OCI-LY1 (cell line): ENCODE measurements around the gene SLC4A5.

Source experiments
- EZH2 ChIP-seq: fragments of 200-600 bp; sonication (generic), shearing (Covaris generic); IDR thresholded peaks from 2 replicates; pipeline ENCODE4 v1.8.0; 2017; ENCODE audit warnings: borderline replicate concordance, mixed run types, mild to moderate bottlenecking, antibody characterized with exemption, low read length, moderate library complexity, mixed read lengths
- TF ChIP-seq, protein P1 (sequence below): fragments of 200-600 bp; sonication (generic), shearing (Covaris generic); IDR thresholded peaks from 2 replicates; pipeline ENCODE4 v1.5.1; 2017; ENCODE audit warnings: mild to moderate bottlenecking, antibody characterized with exemption, low read length, moderate library complexity, mixed read lengths

DNA sequence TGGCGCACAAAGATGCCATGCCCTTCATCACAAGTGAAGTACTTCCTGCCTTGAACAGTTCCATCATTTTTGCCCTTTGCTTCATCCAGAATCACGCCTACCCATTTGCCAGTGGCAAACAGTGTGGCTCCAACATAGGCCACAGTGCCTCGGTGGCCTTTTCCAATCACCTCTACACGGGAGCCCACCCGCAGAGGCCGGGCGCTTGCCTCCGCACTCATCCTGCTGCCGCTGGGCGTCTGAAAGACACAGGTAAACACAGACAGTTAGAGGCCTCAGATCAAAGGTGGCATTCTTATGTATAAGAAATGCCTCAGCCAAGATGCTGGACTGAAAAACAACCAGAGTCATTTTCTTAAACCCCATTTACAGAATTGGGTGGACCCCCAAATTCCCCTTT lies 34.8 kb upstream of the SLC4A5 start:
- TF ChIP-seq, protein P1, sequence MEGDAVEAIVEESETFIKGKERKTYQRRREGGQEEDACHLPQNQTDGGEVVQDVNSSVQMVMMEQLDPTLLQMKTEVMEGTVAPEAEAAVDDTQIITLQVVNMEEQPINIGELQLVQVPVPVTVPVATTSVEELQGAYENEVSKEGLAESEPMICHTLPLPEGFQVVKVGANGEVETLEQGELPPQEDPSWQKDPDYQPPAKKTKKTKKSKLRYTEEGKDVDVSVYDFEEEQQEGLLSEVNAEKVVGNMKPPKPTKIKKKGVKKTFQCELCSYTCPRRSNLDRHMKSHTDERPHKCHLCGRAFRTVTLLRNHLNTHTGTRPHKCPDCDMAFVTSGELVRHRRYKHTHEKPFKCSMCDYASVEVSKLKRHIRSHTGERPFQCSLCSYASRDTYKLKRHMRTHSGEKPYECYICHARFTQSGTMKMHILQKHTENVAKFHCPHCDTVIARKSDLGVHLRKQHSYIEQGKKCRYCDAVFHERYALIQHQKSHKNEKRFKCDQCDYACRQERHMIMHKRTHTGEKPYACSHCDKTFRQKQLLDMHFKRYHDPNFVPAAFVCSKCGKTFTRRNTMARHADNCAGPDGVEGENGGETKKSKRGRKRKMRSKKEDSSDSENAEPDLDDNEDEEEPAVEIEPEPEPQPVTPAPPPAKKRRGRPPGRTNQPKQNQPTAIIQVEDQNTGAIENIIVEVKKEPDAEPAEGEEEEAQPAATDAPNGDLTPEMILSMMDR: no peak
- no peak for TF ChIP-seq EZH2
